ENCODE data around the gene PRPF38B.
"Not testable (repeated sequence)": the region's sequence is repeated elsewhere in the genome, so short reads cannot be mapped to it uniquely, and the experiment has no call there.

PRPF38B gene

GRCh38 chr1:108679586-108680213 is 12.4 kb upstream of the PRPF38B start:
- no peak for DNase-seq (ENCODE audit: low spot score)

- DNase-seq (ENCODE audit: low spot score): not testable (repeated sequence)
Measured at GRCh38 chr1:108681701-108682100, 10.4 kb upstream of the PRPF38B start.

GRCh38 chr1:108685529-108685928 is 6.6 kb upstream of the PRPF38B start:
- DNase-seq (ENCODE audit: low spot score): no peak

GRCh38 chr1:108686614-108687313 is 5.3 kb upstream of the PRPF38B start:
- no peak for DNase-seq (ENCODE audit: low spot score)

- no peak for DNase-seq (ENCODE audit: low spot score)
Measured at GRCh38 chr1:108691128-108691941, 775 bp upstream of the PRPF38B start.

- peak; percentile 68 for DNase-seq (ENCODE audit: low spot score)
Measured at GRCh38 chr1:108692724-108693655, 880 bp downstream of the PRPF38B start.

- DNase-seq (ENCODE audit: low spot score): no peak
Measured at GRCh38 chr1:108695535-108695934, 3.4 kb downstream of the PRPF38B start.

GRCh38 chr1:108699375-108700332 is 7.5 kb downstream of the PRPF38B start:
- DNase-seq (ENCODE audit: low spot score): no peak

GRCh38 chr1:108701176-108701849 is 9.2 kb downstream of the PRPF38B start:
- no peak for DNase-seq (ENCODE audit: low spot score)

- not testable (repeated sequence) for DNase-seq (ENCODE audit: low spot score)
Measured at GRCh38 chr1:108702109-108702508, 10.0 kb downstream of the PRPF38B start.

GRCh38 chr1:108703939-108704338 is 11.8 kb downstream of the PRPF38B start:
- peak; percentile 77 for DNase-seq (ENCODE audit: low spot score)

- DNase-seq (ENCODE audit: low spot score): no peak
Measured at GRCh38 chr1:108704496-108704895, 12.4 kb downstream of the PRPF38B start.

GRCh38 chr1:108706643-108707042 is 14.5 kb downstream of the PRPF38B start:
- no peak for DNase-seq (ENCODE audit: low spot score)

- DNase-seq (ENCODE audit: low spot score): peak; percentile 43
Measured at GRCh38 chr1:108708691-108709660, 16.9 kb downstream of the PRPF38B start.

- no peak for DNase-seq (ENCODE audit: low spot score)
Measured at GRCh38 chr1:108712606-108713150, 20.6 kb downstream of the PRPF38B start, which contains the start of gene FNDC7. TSS of gene FNDC7 (plus strand) at chr1:108712908. CDS start at chr1:108712934, 26 bp downstream.

GRCh38 chr1:108715932-108716331 is 23.8 kb downstream of the PRPF38B start:
- no peak for DNase-seq (ENCODE audit: low spot score)

- DNase-seq (ENCODE audit: low spot score): no peak
Measured at GRCh38 chr1:108716437-108717230, 24.5 kb downstream of the PRPF38B start.
